OCI-LY3 (cell line): ENCODE measurements around the gene RHBDL1.

Experiments used
- H2AFZ ChIP-seq: fragments of 200-600, 300-600 bp; shearing (Covaris generic); 2 replicates; pipeline ENCODE4 v1.6.0; 2014; ENCODE audit warnings: antibody characterized with exemption, low read depth, low read length
- H3K27ac ChIP-seq: fragments of 200-600, 300-600 bp; sonication (generic); 2 replicates; pipeline ENCODE4 v1.5.1; 2014; ENCODE audit warnings: mild to moderate bottlenecking, low read length, moderate library complexity, mixed read lengths
- H3K27me3 ChIP-seq: fragments of 200-600, 300-600 bp; sonication (generic); 2 replicates; pipeline ENCODE4 v1.6.1; 2014; ENCODE audit warnings: low read depth, low read length, mixed read lengths
- H3K36me3 ChIP-seq: fragments of 200-600, 300-600 bp; sonication (generic); replicated peaks from 2 replicates; pipeline ENCODE3; 2014; ENCODE audit warnings: low read depth, low read length, mixed read lengths
- H3K4me1 ChIP-seq: fragments of 300-600, 200-600 bp; sonication (generic); 2 replicates; pipeline ENCODE4 v1.6.1; 2014; ENCODE audit warnings: low read length, mixed read lengths
- H3K4me2 ChIP-seq: fragments of 200-600, 300-600 bp; sonication (generic); 2 replicates; pipeline ENCODE4 v1.6.1; 2014; ENCODE audit warnings: low read length, mixed read lengths
- H3K4me3 ChIP-seq: fragments of 300-600, 200-600 bp; sonication (generic); 2 replicates; pipeline ENCODE4 v1.5.1; 2014; ENCODE audit warnings: antibody characterized with exemption, mild to moderate bottlenecking, low read length, moderate library complexity
- H3K79me2 ChIP-seq: fragments of 300-600, 200-600 bp; shearing (Covaris generic); 2 replicates; pipeline ENCODE4 v1.6.1; 2014; ENCODE audit warnings: mild to moderate bottlenecking, low read length, mixed read lengths
- H3K9ac ChIP-seq: fragments of 300-600, 200-600 bp; shearing (Covaris generic); 2 replicates; pipeline ENCODE4 v1.6.0; 2014; ENCODE audit warnings: mild to moderate bottlenecking, low read length, moderate library complexity
- H3K9me3 ChIP-seq: fragments of 200-600, 300-600 bp; shearing (Covaris generic); 2 replicates; pipeline ENCODE4 v1.6.1; 2014; ENCODE audit warnings: low read length, mixed read lengths; ENCODE audit not compliant: insufficient read depth
- H4K20me1 ChIP-seq: fragments of 200-600, 300-600 bp; sonication (generic); 2 replicates; pipeline ENCODE4 v1.6.1; 2016; ENCODE audit warnings: low read length, mixed read lengths; ENCODE audit not compliant: insufficient read depth
- CTCF ChIP-seq: fragments of 200-600, 300-600 bp; sonication (generic); IDR thresholded peaks from 2 replicates; pipeline ENCODE4 v1.5.1; 2014; ENCODE audit warnings: antibody characterized with exemption, low read length, low read depth
- EZH2phosphoT487 ChIP-seq: fragments of 200-600 bp; shearing (Covaris generic); IDR thresholded peaks from 2 replicates; pipeline ENCODE4 v1.6.1; 2018; ENCODE audit warnings: antibody characterized with exemption, mixed run types, low read depth

Gene RHBDL1

GRCh38 chr16:681746-682427 is 6.4 kb downstream of the RHBDL1 start:
- Histone ChIP-seq H4K20me1 (0 out of 2 replicates have a peak, but pooled peaks cover 4% of the 10 kb centered on the region), H3K9me3 (no peaks in the 10 kb centered on the region), H3K4me3 (peak overlapping the region; percentile 95; the same call in 1 of the 2 replicates), H3K9ac (no peak overlapping the region), H3K4me2 (peak overlapping the region; percentile 94), H3K27me3 (no peaks in the 10 kb centered on the region), H3K4me1 (peaks cover 16% of the 10 kb centered on the region), H2AFZ (no peak overlapping the region), H3K79me2 (peaks cover 37% of the 10 kb centered on the region), H3K36me3 (peaks cover 24% of the 10 kb centered on the region), H3K27ac (no peak overlapping the region)
- TF ChIP-seq EZH2phosphoT487 = no peak
- no peak for TF ChIP-seq CTCF

- H3K9ac ChIP-seq = no peak overlapping the region
- H4K20me1 ChIP-seq = 0 out of 2 replicates have a peak, but pooled peaks cover 4% of the 10 kb centered on the region
- peaks cover 24% of the 10 kb centered on the region for H3K36me3 ChIP-seq
- no peaks in the 10 kb centered on the region for H3K27me3 ChIP-seq
- H3K4me3 ChIP-seq = peak overlapping the region; percentile 84
- no peaks in the 10 kb centered on the region for H3K9me3 ChIP-seq
- TF ChIP-seq EZH2phosphoT487 (no peak), CTCF (no peak)
- peaks cover 37% of the 10 kb centered on the region for H3K79me2 ChIP-seq
- peaks cover 16% of the 10 kb centered on the region for H3K4me1 ChIP-seq
- H3K27ac ChIP-seq = no peak overlapping the region
- peak overlapping the region; percentile 89 for H3K4me2 ChIP-seq
- H2AFZ ChIP-seq = no peak overlapping the region
These were observed 7.3 kb downstream of the RHBDL1 start for GRCh38 chr16:682493-683395.

GRCh38 chr16:683396-684070 is 8.1 kb downstream of the RHBDL1 start:
- H3K9ac ChIP-seq = peak overlapping the region; percentile 59
- peaks cover 16% of the 10 kb centered on the region for H3K4me1 ChIP-seq

More at GRCh38 chr16:683396-684070, 8.1 kb downstream of the RHBDL1 start:
- Histone ChIP-seq H3K36me3 (peaks cover 24% of the 10 kb centered on the region), H3K4me2 (peak overlapping the region; percentile 89), H3K4me3 (peak overlapping the region; percentile 84), H3K79me2 (peaks cover 37% of the 10 kb centered on the region), H3K27ac (peak overlapping the region; percentile 35; the same call in 1 of the 2 replicates), H2AFZ (no peak overlapping the region), H3K27me3 (no peaks in the 10 kb centered on the region), H4K20me1 (0 out of 2 replicates have a peak, but pooled peaks cover 4% of the 10 kb centered on the region), H3K9me3 (no peaks in the 10 kb centered on the region)
- TF ChIP-seq EZH2phosphoT487 (no peak), CTCF (no peak)
